ENCODE data around the gene LRRFIP1. TPM values are rescaled to one million over a fixed set of nuclear protein-coding genes. Genes with fewer than 3 reads are reported as not detected.
A peak's percentile ranks its signal among the peaks of the same experiment; 100 is the strongest.

Gene LRRFIP1
- polyA plus RNA-seq, 1 donor (not counting 4 experiments of a cell fraction or from before 2014, with no cell fraction given), result 115 TPM

DNA sequence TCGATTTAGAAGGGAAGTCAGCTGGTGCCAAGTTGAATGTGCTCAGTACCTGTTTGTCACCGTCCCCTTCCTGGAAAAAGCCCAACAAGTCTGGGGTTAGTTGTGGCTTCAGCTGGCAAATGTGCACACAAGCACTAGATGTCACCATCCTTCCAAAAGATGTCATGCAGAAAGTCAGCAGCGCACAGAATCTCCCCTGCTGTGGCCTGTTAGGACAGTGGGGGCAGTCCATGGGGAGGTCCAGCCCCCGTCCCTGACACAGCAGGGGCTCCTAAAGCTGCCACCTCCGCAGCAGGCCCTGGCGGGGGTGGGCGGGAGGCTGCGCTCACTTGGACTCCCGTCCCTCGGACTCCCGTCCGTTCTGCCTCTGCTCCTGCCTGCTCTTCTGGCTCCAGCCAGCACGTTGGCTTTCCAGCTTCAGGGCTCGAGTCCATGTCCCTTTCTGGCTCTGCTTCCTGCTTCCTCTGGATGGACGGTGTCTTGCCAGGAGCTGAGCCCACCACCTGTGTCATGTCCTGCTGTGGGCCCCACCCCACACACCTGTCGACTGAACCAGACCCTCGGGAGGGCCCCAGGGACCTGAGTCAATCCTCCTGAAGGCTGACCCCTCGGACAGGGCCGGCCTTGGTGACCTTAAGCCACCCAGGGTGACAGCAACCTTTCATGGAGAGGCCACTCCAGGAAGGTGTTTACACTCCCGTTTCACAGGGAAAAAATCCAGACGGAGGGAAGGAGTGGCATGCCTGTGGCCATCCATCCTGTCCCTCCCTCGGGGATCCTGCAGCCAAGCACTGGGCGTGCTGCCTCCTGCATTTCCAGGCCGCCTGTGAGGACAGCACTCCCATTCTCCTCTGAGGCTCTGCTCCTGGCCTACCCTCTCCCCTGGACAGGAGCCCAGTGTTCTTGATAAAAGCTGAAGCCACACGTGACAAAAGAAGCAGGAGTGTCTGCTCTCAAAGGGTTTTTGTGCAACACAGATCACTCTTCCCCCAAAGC, 45.3 kb upstream of the LRRFIP1 start:
- dilution Hi-C loops (cut with MboI; ENCODE audit: extremely low pct_ligation_motif_present, low sequenced_read_pairs), result no loop called here
- Histone ChIP-seq H3K9me1 (ENCODE audit: control insufficient read depth, extremely low read depth, insufficient read depth, low read length) (no peaks in the 10 kb centered on the region), H4K20me1 (ENCODE audit: control insufficient read depth, extremely low read depth, insufficient read depth, low read length) (no peaks in the 10 kb centered on the region), H2AFZ (ENCODE audit: control insufficient read depth, low read length) (peak overlapping the region; percentile 10), H3K27ac (ENCODE audit: control insufficient read depth, insufficient read depth, low read length) (no peak overlapping the region), H3K9me3 (ENCODE audit: control insufficient read depth, low read depth, low read length) (no peaks in the 10 kb centered on the region), H3K27me3 (ENCODE audit: control insufficient read depth, extremely low read depth, insufficient read depth, low read length) (no peaks in the 10 kb centered on the region), H3K36me3 (ENCODE audit: control insufficient read depth in 2 of 2, extremely low read depth in 1 of 2, insufficient read depth in 2 of 2, low read length in 2 of 2) (no peaks in the 10 kb centered on the region), H3K4me1 (ENCODE audit: control insufficient read depth, extremely low read depth, insufficient read depth, low read length) (no peaks in the 10 kb centered on the region), H3K9ac (ENCODE audit: control insufficient read depth, extremely low read depth, insufficient read depth, low read length) (no peak overlapping the region), H3K4me2 (ENCODE audit: control insufficient read depth, extremely low read depth, insufficient read depth, low read depth, low read length) (no peak overlapping the region), H3K4me3 (ENCODE audit: control insufficient read depth in 2 of 3, extremely low read depth in 1 of 3, insufficient read depth in 2 of 3, low read depth in 1 of 3, low read length in 3 of 3) (no peak overlapping the region), H3K79me2 (ENCODE audit: control insufficient read depth, insufficient read depth, low read length) (no peaks in the 10 kb centered on the region)
- DNase-seq (ENCODE audit: low read depth, low spot score), result no peak
- TF ChIP-seq, protein P1, sequence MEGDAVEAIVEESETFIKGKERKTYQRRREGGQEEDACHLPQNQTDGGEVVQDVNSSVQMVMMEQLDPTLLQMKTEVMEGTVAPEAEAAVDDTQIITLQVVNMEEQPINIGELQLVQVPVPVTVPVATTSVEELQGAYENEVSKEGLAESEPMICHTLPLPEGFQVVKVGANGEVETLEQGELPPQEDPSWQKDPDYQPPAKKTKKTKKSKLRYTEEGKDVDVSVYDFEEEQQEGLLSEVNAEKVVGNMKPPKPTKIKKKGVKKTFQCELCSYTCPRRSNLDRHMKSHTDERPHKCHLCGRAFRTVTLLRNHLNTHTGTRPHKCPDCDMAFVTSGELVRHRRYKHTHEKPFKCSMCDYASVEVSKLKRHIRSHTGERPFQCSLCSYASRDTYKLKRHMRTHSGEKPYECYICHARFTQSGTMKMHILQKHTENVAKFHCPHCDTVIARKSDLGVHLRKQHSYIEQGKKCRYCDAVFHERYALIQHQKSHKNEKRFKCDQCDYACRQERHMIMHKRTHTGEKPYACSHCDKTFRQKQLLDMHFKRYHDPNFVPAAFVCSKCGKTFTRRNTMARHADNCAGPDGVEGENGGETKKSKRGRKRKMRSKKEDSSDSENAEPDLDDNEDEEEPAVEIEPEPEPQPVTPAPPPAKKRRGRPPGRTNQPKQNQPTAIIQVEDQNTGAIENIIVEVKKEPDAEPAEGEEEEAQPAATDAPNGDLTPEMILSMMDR (optimal IDR thresholded peaks at IDR 0.05 in 1 of 3, IDR thresholded peaks at IDR 0.05 in 1 of 3, conservative IDR thresholded peaks at IDR 0.05 in 1 of 3; ENCODE audit: extremely low read depth in 1 of 3, insufficient read depth in 2 of 3, low read length in 3 of 3), result peak in 2 of 3 experiments; percentile 18 to 49
- no peak for TF ChIP-seq EZH2 (IDR thresholded peaks at IDR 0.05; ENCODE audit: low read length)
- FAIRE-seq, result no peak

DNA sequence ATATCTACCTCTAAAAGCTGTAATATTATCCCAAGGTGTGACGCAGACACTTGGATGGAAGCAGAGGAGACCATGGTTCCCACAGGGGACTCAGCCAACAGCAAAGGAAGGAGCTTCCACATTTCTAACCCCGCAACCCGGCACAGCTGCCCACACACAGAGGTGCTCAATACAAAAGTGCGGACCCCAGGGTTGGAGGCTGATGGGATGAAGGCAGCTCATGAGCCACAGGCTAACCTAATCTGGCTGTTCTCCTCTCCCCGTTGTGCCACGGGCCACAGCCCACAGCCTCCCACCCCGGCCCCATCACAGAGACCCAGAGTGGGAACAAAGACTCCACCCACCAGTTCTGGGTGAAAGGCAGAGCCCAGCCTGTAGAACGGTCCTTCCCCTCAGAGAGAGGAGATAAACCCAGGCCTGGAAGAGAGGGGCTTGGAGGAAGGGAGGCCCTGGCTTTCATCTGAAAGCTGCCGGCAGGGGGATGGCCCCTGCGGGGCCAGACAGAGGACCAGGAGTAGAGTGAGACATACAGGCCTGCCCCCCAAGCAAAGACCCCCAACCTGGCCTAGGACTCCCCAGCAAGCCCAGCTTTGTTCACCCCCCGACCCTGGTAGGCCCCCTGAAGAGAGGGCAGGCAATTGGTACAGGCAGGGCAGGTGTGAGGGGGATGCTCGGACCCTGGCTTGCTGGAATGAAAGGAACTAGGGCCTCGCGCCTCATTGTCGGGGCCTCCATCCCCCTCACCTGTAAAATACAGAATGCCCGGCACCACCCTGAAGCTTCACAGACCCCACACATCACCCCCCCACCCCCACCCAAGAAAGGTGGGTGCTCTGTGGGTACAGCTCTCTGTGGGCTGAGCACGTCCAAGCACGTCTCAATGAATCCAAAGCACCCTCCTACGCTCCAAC, 43.7 kb upstream of the LRRFIP1 start:
- Histone ChIP-seq H4K20me1 (ENCODE audit: control insufficient read depth, extremely low read depth, insufficient read depth, low read length) (no peaks in the 10 kb centered on the region), H3K79me2 (ENCODE audit: control insufficient read depth, insufficient read depth, low read length) (no peaks in the 10 kb centered on the region), H3K36me3 (ENCODE audit: control insufficient read depth in 2 of 2, extremely low read depth in 1 of 2, insufficient read depth in 2 of 2, low read length in 2 of 2) (no peaks in the 10 kb centered on the region), H3K4me1 (ENCODE audit: control insufficient read depth, extremely low read depth, insufficient read depth, low read length) (no peaks in the 10 kb centered on the region), H3K9ac (ENCODE audit: control insufficient read depth, extremely low read depth, insufficient read depth, low read length) (no peak overlapping the region), H3K27me3 (ENCODE audit: control insufficient read depth, extremely low read depth, insufficient read depth, low read length) (no peaks in the 10 kb centered on the region), H3K9me1 (ENCODE audit: control insufficient read depth, extremely low read depth, insufficient read depth, low read length) (no peaks in the 10 kb centered on the region), H3K9me3 (ENCODE audit: control insufficient read depth, low read depth, low read length) (no peaks in the 10 kb centered on the region), H2AFZ (ENCODE audit: control insufficient read depth, low read length) (no peak overlapping the region), H3K4me3 (ENCODE audit: control insufficient read depth in 2 of 3, extremely low read depth in 1 of 3, insufficient read depth in 2 of 3, low read depth in 1 of 3, low read length in 3 of 3) (no peak overlapping the region), H3K4me2 (ENCODE audit: control insufficient read depth, extremely low read depth, insufficient read depth, low read depth, low read length) (no peak overlapping the region), H3K27ac (ENCODE audit: control insufficient read depth, insufficient read depth, low read length) (no peak overlapping the region)
- dilution Hi-C loops (cut with MboI; ENCODE audit: extremely low pct_ligation_motif_present, low sequenced_read_pairs), result no loop called here
- no peak for TF ChIP-seq EZH2 (IDR thresholded peaks at IDR 0.05; ENCODE audit: low read length)
- TF ChIP-seq, protein P1 (optimal IDR thresholded peaks at IDR 0.05 in 1 of 3, IDR thresholded peaks at IDR 0.05 in 1 of 3, conservative IDR thresholded peaks at IDR 0.05 in 1 of 3; ENCODE audit: extremely low read depth in 1 of 3, insufficient read depth in 2 of 3, low read length in 3 of 3), result no peak
- FAIRE-seq, result no peak
- no peak for DNase-seq (ENCODE audit: low read depth, low spot score)
